Measurements from ENCODE around the gene ABHD12.

The ABHD12 gene

GRCh38 chr20:25296094-25297093 is 94.2 kb downstream of the ABHD12 start:
- peak overlapping the region; percentile 73 for H3K27ac ChIP-seq
- ChIA-PET POLR2A (ENCODE audit: low non-redundant PET) (no interaction called here), CTCF (interaction anchor here (0.6 to 1.1 kb wide), 3 partner anchors 9 to 103 kb away, joined by 3 to 4 read pairs (median 3); no protein-coding TSS in a partner anchor)
- no peak for DNase-seq (ENCODE audit: low spot score)
- peak; percentile 61 for TF ChIP-seq CTCF (conservative IDR thresholded peaks at IDR 0.05; ENCODE audit: low read depth)

DNA sequence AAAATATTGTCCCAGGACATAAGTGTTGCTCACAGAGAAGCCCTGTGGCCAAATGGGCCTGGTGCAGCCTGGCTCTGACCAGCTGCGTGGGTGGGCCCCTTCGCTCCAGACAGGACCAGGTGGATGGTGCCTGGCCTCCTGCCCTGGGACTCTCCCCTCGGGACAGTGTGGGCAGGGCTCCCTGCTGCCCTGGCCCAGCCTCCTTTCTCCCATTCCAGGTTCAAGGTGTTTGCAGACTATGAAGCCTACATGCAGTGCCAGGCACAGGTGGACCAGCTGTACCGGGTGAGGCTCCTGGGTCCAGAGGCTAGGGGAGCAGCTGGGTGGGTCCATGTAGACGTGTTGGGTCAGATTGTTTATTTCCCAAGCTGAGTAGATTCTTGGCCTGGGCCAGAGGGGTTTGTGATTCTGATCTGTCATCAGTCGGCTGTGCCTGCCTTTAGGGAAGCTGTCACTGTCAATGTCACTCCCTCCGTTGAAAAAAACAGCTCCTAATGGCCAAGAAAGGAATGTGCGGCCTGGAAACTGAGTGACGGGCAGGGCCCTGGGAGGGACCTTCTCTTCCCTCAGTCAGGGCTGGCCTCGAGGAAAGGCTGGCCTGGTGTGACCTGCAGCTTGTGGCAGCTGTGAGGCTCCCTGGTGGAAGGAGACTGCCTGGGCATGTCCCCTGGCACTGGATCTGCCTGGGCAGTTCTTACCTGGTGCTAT is 95.1 kb downstream of the ABHD12 start:
- ChIA-PET POLR2A (ENCODE audit: low non-redundant PET) (no interaction called here), CTCF (interaction anchor here (0.6 to 1.6 kb wide), 4 partner anchors 8 to 104 kb away, joined by 3 to 9 read pairs (median 4); no protein-coding TSS in a partner anchor)
- no peak for TF ChIP-seq CTCF (conservative IDR thresholded peaks at IDR 0.05; ENCODE audit: low read depth)
- peak overlapping the region; percentile 73 for H3K27ac ChIP-seq
- DNase-seq (ENCODE audit: low spot score), result no peak

DNA sequence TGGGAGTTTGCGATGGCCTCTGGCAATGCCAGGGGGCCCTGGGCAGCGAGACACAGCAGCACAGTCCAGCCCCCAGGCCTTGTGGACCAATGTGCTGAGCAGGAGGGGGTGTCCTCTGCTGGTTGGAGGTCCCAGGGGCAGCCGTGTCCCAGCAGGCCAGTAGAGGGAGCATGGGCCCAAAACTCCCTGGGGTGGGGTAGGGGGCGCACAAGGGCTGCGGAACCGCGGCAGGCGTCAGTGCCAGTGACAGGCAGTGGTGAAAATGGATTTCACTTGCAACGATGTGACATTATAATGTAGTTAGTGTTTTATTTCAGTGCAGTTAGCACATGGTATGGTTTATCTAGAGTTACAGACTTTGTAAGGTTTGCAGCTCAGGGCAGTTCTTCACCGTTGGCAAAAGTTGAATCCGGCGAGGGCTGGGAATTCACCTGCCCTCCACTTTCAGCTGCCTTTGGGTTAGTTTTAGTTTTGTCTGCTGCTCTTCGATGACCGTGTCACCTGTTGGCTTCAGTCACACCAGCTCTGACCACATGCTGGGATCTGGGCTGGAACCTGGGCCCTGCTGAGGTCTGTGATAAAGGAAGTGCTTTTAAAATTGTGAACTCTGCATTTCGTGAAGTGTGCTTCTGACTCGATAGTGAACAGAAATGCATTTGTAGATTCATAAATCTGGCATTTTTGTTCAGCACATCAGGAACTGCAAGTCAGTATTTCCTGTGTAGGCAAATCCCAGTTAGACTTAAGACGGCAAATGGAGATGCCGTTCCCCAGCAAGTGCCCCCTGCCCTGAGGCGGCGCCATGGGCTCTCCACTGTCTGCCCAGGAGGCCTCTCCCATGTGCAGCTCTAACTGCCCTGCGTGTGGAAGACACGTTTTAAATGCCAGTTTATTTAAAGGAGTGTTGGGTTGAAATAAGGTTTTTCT is 95.9 kb downstream of the ABHD12 start:
- H3K27ac ChIP-seq, result peak overlapping the region; percentile 73
- ChIA-PET CTCF (interaction anchor here (0.6 to 1.6 kb wide), 3 partner anchors 7 to 104 kb away, joined by 3 to 9 read pairs (median 3); no protein-coding TSS in a partner anchor), POLR2A (ENCODE audit: low non-redundant PET) (no interaction called here)
- TF ChIP-seq CTCF (conservative IDR thresholded peaks at IDR 0.05; ENCODE audit: low read depth), result peak; percentile 75
- DNase-seq (ENCODE audit: low spot score), result peak; percentile 50

DNA sequence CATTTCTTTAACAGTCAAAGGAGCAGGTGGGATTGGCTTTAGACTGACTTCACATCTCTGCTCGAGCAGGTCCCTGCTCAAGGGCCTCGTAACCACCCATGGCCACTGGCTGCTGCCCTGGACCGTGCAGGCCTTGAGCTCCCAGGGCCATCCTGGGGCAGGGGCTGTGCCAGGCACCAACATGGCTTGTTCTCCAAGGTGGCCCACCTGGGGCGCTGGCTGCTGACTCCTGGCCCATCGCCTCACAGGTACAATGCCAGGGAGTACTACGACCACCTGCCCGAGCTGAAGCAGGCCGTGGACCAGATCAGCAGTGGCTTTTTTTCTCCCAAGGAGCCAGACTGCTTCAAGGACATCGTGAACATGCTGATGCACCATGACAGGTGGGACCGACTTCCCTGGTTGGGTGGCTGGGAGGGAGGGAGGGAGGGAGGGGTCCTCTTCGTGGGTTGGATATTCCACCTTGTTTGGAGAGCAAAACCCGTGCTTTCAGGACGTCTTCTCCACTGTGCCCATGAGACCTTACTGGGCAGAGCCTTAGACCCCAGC is 96.7 kb downstream of the ABHD12 start:
- no peak for DNase-seq (ENCODE audit: low spot score)
- TF ChIP-seq CTCF (conservative IDR thresholded peaks at IDR 0.05; ENCODE audit: low read depth), result no peak
- peak overlapping the region; percentile 73 for H3K27ac ChIP-seq
- POLR2A ChIA-PET (ENCODE audit: low non-redundant PET), result no interaction called here
- CTCF ChIA-PET, result interaction anchor here (1.6 kb wide), 1 partner anchor 105 kb away, joined by 9 read pairs; no protein-coding TSS in a partner anchor

DNA sequence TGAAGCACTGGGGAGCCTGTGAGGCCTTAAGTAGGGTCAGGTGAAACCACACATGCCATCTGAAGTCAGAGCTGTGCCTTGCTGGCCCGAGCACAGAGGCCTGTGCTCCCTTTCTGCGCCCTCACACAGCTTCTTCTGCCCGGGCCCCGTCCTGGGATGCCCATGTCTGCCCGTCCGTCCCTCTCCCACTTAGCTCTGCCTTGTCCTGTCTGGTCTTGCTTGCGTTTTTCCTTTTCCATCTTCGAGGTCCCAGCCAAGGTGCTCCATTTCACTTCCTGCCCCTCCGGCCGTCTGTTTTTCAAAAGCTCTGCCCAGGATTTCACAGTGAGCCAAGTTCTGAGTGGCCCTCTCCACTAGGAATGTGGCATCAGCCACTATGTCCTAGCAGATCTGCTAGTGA is 97.1 kb downstream of the ABHD12 start:
- no peak for TF ChIP-seq CTCF (conservative IDR thresholded peaks at IDR 0.05; ENCODE audit: low read depth)
- ChIA-PET CTCF (no interaction called here), POLR2A (ENCODE audit: low non-redundant PET) (no interaction called here)
- DNase-seq (ENCODE audit: low spot score), result no peak
- H3K27ac ChIP-seq, result peak overlapping the region; percentile 73

All from RWPE1 (cell line).